NB4 (cell line): Measurements from ENCODE around the gene ZNHIT1.

ENCODE experiments used
- DNase-seq: peaks from one replicate; pipeline ENCODE4 v3.0.0; 2010; ENCODE audit warnings: low read depth
- H3K4me3 ChIP-seq: one replicate; pipeline ENCODE4 v1.5.1; 2011; ENCODE audit warnings: mild to moderate bottlenecking, low read depth, low read length, moderate library complexity
- CTCF ChIP-seq: IDR thresholded peaks from one replicate; pipeline ENCODE4 v1.5.1; 2012; ENCODE audit warnings: low read depth, low read length
- MAX ChIP-seq: IDR thresholded peaks from 2 replicates; pipeline ENCODE4 v1.6.1; 2011; ENCODE audit warnings: low read depth, low read length
- MYC ChIP-seq: IDR thresholded peaks from 2 replicates; pipeline ENCODE4 v1.6.1; 2011; ENCODE audit warnings: low read depth, low read length
- POLR2A ChIP-seq: IDR thresholded peaks from 2 replicates; pipeline ENCODE4 v1.6.1; 2011; ENCODE audit warnings: mild to moderate bottlenecking; ENCODE audit not compliant: insufficient read length; ENCODE audit errors: extremely low read depth

ZNHIT1 gene

GRCh38 chr7:101237206-101238067 lies 19.5 kb downstream of the ZNHIT1 start, which contains the start of gene CLDN15:
Gene CLDN15 (minus strand): TSS chr7:101237802. CDS start chr7:101237581, 221 bp downstream.
- TF ChIP-seq MAX (no peak), MYC (no peak), POLR2A (no peak), CTCF (no peak)
- DNase-seq = no peak
- H3K4me3 ChIP-seq = no peak within 1 kb of the TSS

GRCh38 chr7:101238226-101239182 lies 20.5 kb downstream of the ZNHIT1 start:
- TF ChIP-seq POLR2A (no peak), MAX (no peak), MYC (no peak), CTCF (no peak)

GRCh38 chr7:101239191-101239950 lies 21.4 kb downstream of the ZNHIT1 start:
- H3K4me3 ChIP-seq = no peak overlapping the region
- no peak for TF ChIP-seq POLR2A
- no peak for TF ChIP-seq MAX
- TF ChIP-seq CTCF = no peak
- no peak for TF ChIP-seq MYC
- DNase-seq = no peak

More at GRCh38 chr7:101238226-101239182, 20.5 kb downstream of the ZNHIT1 start:
- no peak overlapping the region for H3K4me3 ChIP-seq
- no peak for DNase-seq

GRCh38 chr7:101239951-101240220 lies 21.9 kb downstream of the ZNHIT1 start:
- no peak for DNase-seq
- H3K4me3 ChIP-seq = no peak overlapping the region
- TF ChIP-seq MYC (no peak), POLR2A (no peak), CTCF (no peak), MAX (no peak)
